Hematopoietic multipotent progenitor cell (in vitro differentiated cells): ENCODE measurements around the gene TAS2R42. TPM values are rescaled to one million over a fixed set of nuclear protein-coding genes. Genes with fewer than 3 reads are reported as not detected.

Experiments used
- DNase-seq, 3 donors: peaks; one replicate each; pipeline ENCODE4 v3.0.0-alpha.2; 2011 to 2015; ENCODE audit warnings: low read depth in 2 of 3, low spot score in 2 of 3
- total RNA-seq: library from RNA; depleted of rRNA; stranded (reverse); fragments of >200 nt; gene quantifications from one replicate; pipeline ENCODE4 v1.2.3, GENCODE V29; 2012

Gene TAS2R42, protein sequence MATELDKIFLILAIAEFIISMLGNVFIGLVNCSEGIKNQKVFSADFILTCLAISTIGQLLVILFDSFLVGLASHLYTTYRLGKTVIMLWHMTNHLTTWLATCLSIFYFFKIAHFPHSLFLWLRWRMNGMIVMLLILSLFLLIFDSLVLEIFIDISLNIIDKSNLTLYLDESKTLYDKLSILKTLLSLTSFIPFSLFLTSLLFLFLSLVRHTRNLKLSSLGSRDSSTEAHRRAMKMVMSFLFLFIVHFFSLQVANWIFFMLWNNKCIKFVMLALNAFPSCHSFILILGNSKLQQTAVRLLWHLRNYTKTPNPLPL
- total RNA-seq = not detected

- DNase-seq = no peak
Measured at GRCh38 chr12:11186837-11187236, at the start of gene TAS2R42. Gene TAS2R42, minus strand, starts transcription at chr12:11186937. Its CDS starts 0 bp downstream, at chr12:11186937.

DNA sequence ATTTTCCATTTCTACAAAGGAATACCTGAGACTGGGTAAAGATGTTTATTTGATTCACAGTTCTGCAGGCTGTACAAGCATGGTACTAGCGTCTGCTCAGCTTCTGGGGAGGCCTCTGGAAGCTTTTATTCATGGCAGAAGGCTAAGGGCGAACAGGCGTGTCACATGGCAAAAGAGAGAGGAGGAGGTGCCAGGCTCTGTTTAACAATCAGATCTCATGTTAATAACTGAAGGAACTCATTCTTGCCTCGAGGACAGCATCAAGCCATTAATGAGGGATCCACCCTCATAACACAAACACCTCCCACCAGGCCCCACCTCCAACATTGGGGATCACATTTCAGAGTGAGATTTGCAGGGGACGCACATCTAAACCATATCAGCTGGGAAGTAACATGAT, 46.8 kb upstream of the TAS2R42 start:
- DNase-seq = no peak

GRCh38 chr12:11228296-11228879, 41.7 kb upstream of the TAS2R42 start:
- DNase-seq = peak; percentile 1 to 60 (median 6)

DNA sequence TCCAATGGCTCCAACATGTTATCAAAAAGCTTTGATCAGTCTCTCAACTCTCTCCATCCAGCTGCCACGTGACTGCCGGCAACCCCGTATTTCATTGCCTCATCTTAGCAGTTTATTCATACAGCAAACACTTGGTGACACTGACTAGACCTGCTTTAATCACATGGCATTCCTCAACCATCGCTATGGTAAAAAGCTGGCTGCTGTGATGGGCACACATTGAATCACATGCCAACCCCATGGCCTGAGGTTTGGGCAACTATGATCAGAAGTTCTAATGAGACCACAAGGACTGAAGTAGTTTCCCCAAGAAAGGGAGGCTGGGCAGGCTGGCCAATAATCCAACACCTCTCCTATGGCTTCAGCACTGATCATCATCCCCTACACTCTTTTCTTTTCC, 40.6 kb upstream of the TAS2R42 start:
- no peak for DNase-seq

GRCh38 chr12:11209113-11209512, 22.4 kb upstream of the TAS2R42 start:
- no peak for DNase-seq

GRCh38 chr12:11204173-11204572, 17.4 kb upstream of the TAS2R42 start:
- no peak for DNase-seq

DNA sequence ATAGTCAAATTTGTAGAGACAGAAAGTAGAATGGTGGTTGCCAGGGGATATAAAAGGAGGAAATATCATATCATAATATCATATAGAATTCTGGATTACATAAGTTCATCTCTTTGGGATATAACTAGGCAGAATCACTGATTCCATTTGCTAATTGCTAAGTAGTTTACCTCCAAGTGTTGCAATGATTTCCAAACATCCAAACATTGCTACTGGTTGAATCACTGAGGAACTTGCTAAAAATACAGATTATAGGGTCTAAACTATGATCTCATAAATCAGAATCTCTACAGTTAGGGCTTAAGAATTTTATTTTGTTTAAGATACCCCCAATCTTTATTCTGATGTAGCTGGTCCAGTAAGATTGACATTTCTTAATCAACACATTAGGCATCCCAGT, 16.1 kb upstream of the TAS2R42 start:
- no peak for DNase-seq

DNA sequence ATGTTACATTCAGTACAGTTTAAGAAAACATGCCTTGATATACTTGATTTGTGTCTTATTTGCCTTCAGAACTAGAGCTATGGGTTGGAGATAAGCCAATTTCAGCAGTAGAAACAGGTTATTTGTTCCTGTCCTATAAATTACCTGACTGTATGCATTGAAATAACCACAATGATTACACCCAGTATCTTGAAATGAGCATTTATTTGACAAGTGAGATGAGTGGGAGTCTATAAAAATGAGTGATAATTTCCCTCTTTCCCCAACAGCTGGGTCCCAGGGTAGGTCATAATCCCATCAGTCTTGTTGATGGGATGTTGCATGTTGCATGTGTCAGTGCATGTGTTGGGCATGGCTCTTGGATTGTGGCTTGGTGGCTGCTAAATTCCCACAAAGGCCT, 3.7 kb downstream of the TAS2R42 start:
- DNase-seq = no peak

GRCh38 chr12:11182529-11182928, 4.2 kb downstream of the TAS2R42 start:
- DNase-seq = no peak

GRCh38 chr12:11178250-11178649, 8.5 kb downstream of the TAS2R42 start:
- no peak for DNase-seq

GRCh38 chr12:11174022-11174421, 12.7 kb downstream of the TAS2R42 start:
- DNase-seq = no peak

- peak in 1 of 3 donors; percentile 24 for DNase-seq
Measured at GRCh38 chr12:11171969-11172675, 14.6 kb downstream of the TAS2R42 start.

DNA sequence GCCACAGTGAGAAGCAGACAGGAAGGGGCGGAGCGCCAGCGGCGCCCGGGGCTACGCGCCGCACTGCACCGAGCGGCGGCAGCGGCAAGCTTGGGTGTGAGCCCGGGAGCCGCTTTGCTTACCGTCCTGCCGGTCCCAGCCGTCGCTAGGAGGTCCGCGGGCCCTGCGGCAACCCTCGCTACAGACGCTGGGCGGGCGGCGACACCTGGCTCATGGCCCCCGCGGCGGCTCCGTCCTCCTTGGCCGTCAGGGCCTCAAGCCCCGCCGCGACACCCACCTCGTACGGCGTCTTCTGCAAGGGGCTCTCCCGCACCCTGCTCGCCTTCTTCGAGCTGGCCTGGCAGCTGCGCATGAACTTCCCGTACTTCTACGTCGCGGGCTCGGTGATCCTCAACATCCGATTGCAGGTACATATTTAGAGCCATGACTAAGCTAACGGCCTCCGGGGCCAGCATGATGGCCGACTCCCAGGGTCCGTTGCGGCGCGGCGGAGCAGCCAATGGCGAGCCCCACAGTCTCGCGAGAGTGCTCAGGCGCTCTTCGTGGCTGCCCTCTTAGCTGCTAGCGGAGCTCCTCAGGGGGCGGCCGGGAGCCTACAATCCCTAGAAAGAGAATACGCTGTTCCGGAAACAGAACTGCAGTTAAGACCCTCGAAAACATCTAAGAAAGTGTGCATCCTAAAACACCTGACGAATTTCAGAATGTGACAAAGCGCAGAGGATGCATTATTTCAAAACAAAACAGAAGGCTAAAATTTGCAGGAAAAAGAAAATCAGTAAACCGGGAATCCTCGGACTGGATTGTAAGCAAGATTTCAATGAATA, 15.4 kb downstream of the TAS2R42 start, which contains the start of gene SMIM10L1:
TSS of gene SMIM10L1 (plus strand) at position 50 of the 824 bp plus-strand sequence. CDS start at position 213, 163 bp downstream.
- peak; percentile 80 to 97 (median 96) for DNase-seq

DNA sequence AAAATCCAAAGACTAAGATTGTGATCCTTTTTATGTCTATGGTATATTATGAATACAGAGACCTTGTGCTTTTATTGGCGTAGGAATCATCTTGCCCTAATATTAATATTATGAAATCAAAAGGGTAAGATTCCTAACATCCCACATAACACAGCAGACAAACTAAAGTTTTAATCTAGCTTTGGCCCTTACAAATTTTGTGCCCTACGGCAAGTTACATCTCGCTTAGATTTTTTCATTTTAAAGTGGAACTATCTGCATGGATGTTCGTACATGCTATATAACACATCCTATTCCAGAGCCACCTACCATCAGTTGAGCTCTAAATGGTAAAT, 16.0 kb downstream of the TAS2R42 start:
- DNase-seq = no peak

- no peak for DNase-seq
Measured at GRCh38 chr12:11166300-11166699, 20.4 kb downstream of the TAS2R42 start.

GRCh38 chr12:11164384-11164783, 22.4 kb downstream of the TAS2R42 start:
- no peak for DNase-seq

- DNase-seq = no peak
Measured at GRCh38 chr12:11162502-11162901, 24.2 kb downstream of the TAS2R42 start.

- DNase-seq = no peak
Measured at GRCh38 chr12:11158885-11159444, 27.8 kb downstream of the TAS2R42 start.

DNA sequence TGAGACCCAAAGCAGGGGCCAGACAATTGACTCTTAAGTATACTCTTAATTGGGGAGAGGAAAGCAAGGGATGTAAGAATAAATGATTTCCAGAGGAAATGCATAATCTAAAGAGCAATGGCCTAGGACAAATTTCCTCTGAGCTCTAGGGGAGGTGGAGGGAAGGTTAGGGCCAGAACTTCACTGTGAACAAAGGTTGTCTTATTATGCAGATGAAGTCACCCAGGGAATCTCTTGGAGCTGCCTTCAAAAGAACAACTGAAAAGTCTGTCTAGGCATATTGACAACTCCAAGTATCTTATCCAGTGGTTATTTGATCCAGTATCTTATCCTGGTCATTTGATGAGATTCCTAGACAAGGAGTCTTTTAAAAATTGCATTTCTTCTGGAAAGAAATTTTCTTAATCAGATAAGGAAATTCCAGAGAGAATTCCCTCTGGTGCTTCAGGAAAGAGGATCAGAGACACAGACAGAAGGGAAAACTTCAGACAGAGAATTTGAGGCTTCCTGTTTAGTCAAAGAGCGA, 32.3 kb downstream of the TAS2R42 start:
- no peak for DNase-seq

DNA sequence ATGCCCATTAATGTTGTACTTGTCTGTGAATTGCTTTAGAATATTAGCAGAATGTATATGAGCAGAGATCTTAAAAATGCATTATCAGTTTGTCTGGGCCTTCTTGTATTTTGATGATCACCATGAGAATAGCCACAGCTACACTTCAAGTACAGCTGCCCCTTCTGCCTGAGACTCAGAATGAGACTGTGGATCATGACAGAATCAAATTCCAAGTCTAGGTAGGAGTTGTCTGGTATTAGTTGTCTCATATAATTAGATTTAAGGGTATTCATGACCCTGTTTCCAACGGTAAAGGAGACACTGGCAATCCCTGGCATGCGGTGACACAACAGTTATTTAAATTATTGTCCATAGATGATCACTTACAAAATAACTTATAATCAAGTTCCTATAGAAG, 34.0 kb downstream of the TAS2R42 start:
- no peak for DNase-seq
